Testis (tissue), 3 donors: Measurements from ENCODE around the gene TBC1D22A. TPM values are rescaled to one million over a fixed set of nuclear protein-coding genes. Genes with fewer than 3 reads are reported as not detected.

ENCODE experiments used
- DNase-seq: peaks from one replicate; pipeline ENCODE4 v3.0.0-alpha.2; 2019
- H3K27ac ChIP-seq, 2 donors: fragments of 200-600 bp; sonication (generic); one replicate each; pipeline ENCODE4 v1.5.1; 2019
- H3K27me3 ChIP-seq: fragments of 200-600 bp; sonication (generic); one replicate; pipeline ENCODE4 v1.5.1; 2019
- H3K36me3 ChIP-seq: fragments of 200-600 bp; sonication (generic); one replicate; pipeline ENCODE4 v1.5.1; 2017; ENCODE audit warnings: low read depth; ENCODE audit errors: missing control alignments
- H3K4me1 ChIP-seq: fragments of 200-600 bp; sonication (generic); one replicate; pipeline ENCODE4 v1.5.1; 2019
- H3K4me3 ChIP-seq, 2 donors: fragments of 200-600 bp; sonication (generic); one replicate each; pipeline ENCODE4 v1.5.1; 2017 to 2019
- H3K9me3 ChIP-seq: fragments of 200-600 bp; sonication (generic); one replicate; pipeline ENCODE4 v1.5.1; 2017
- CTCF ChIP-seq, 3 experiments: fragments of 450-650 bp in 2 of 3; fragments of 200-600 bp in 1 of 3; sonication (generic) in 1 of 3; IDR thresholded peaks; one replicate each; pipeline ENCODE4 v1.5.1; 2016 to 2019; ENCODE audit warnings: antibody characterized with exemption in 3 of 3, mild to moderate bottlenecking in 2 of 3, moderate library complexity in 1 of 3
- POLR2A ChIP-seq: fragments of 450-650 bp; IDR thresholded peaks from one replicate; pipeline ENCODE4 v1.6.1; 2017; ENCODE audit warnings: antibody characterized with exemption, mild to moderate bottlenecking, moderate library complexity
- WGBS, 2 donors: methylation state at CpG; one replicate each; pipeline ENCODE4 v1.1.5; 2018; 5-methylcytosine and 5-hydroxymethylcytosine counted together
- intact Hi-C: fragments of 100-400 bp; cut with DNase I; formaldehyde crosslinking; loops from one replicate; pipeline ENCODE4 v1.15.1; 2023; ENCODE audit warnings: low total_unique reads
- polyA plus RNA-seq: library from polyadenylated mRNA; stranded (reverse); fragments of 350-450 nt; fragmentation: Illumina TruSeq; extraction: RNeasy Lipid Tissue Mini Kit (QIAGEN cat#74804); gene quantifications from one replicate; pipeline ENCODE4 v1.2.3, GENCODE V29; 2014; ENCODE audit warnings: low read depth, low replicate concordance; ENCODE audit not compliant: insufficient read depth
- total RNA-seq, 2 donors: library from RNA; depleted of rRNA; stranded (reverse); fragments of >200 nt; gene quantifications; one replicate each; pipeline ENCODE4 v1.2.3, GENCODE V29; 2016

TBC1D22A gene
- total and polyA plus RNA-seq, 3 donors from 2014 or later: 16.6 to 32.8 (median 28.5) TPM

GRCh38 chr22:47213571-47214230 lies 451.3 kb downstream of the TBC1D22A start:
- intact Hi-C loops: no loop called here
- Histone ChIP-seq H3K4me3 (no peak overlapping the region), H3K9me3 (no peaks in the 10 kb centered on the region), H3K27me3 (no peaks in the 10 kb centered on the region), H3K36me3 (no peaks in the 10 kb centered on the region), H3K27ac (no peak overlapping the region), H3K4me1 (no peaks in the 10 kb centered on the region)
- peak; percentile 58 for DNase-seq
- peak; percentile 19 to 40 (median 37) for TF ChIP-seq CTCF (IDR thresholded peaks at IDR 0.05)
- no peak for TF ChIP-seq POLR2A
- WGBS, 2 donors: 68 to 77% methylated on average over 14 to 16 of the region's 16 CpGs

- 90 to 91% methylated on average over 5 of the region's 5 CpGs for WGBS, 2 donors
- intact Hi-C loops: no loop called here
Observed at GRCh38 chr22:47215851-47216250, 453.4 kb downstream of the TBC1D22A start.

GRCh38 chr22:47218671-47219070 lies 456.2 kb downstream of the TBC1D22A start:
- Histone ChIP-seq H3K27me3 (no peaks in the 10 kb centered on the region), H3K27ac (no peak overlapping the region), H3K9me3 (no peaks in the 10 kb centered on the region), H3K36me3 (no peaks in the 10 kb centered on the region), H3K4me1 (no peaks in the 10 kb centered on the region), H3K4me3 (no peak overlapping the region)
- 91 to 92% methylated on average over 15 of the region's 15 CpGs for WGBS, 2 donors
- DNase-seq: no peak
- no peak for TF ChIP-seq POLR2A
- no peak for TF ChIP-seq CTCF (IDR thresholded peaks at IDR 0.05)
- intact Hi-C loops: no loop called here

More at GRCh38 chr22:47215851-47216250, 453.4 kb downstream of the TBC1D22A start:
- H3K4me1 ChIP-seq: no peaks in the 10 kb centered on the region
- TF ChIP-seq POLR2A (no peak), CTCF (IDR thresholded peaks at IDR 0.05) (no peak)
- H3K4me3 ChIP-seq: no peak overlapping the region
- H3K27me3 ChIP-seq: no peaks in the 10 kb centered on the region
- no peak for DNase-seq
- no peaks in the 10 kb centered on the region for H3K36me3 ChIP-seq
- no peak overlapping the region for H3K27ac ChIP-seq
- no peaks in the 10 kb centered on the region for H3K9me3 ChIP-seq

- Histone ChIP-seq H3K27ac (no peak overlapping the region), H3K4me1 (no peaks in the 10 kb centered on the region), H3K4me3 (no peak overlapping the region), H3K36me3 (no peaks in the 10 kb centered on the region), H3K27me3 (no peaks in the 10 kb centered on the region), H3K9me3 (no peaks in the 10 kb centered on the region)
- 95 to 98% methylated on average over 6 to 10 of the region's 10 CpGs for WGBS, 2 donors
- peak; percentile 12 for DNase-seq
- intact Hi-C loops: no loop called here
- TF ChIP-seq POLR2A: no peak
- no peak for TF ChIP-seq CTCF (IDR thresholded peaks at IDR 0.05)
Observed at GRCh38 chr22:47219789-47220188, 457.3 kb downstream of the TBC1D22A start.

- intact Hi-C loops: no loop called here
- Histone ChIP-seq H3K27me3 (no peaks in the 10 kb centered on the region), H3K4me3 (no peak overlapping the region), H3K27ac (no peak overlapping the region), H3K36me3 (no peaks in the 10 kb centered on the region), H3K9me3 (no peaks in the 10 kb centered on the region), H3K4me1 (no peaks in the 10 kb centered on the region)
- WGBS, 2 donors: 79 to 82% methylated on average over 5 of the region's 5 CpGs
- TF ChIP-seq CTCF (IDR thresholded peaks at IDR 0.05) (no peak), POLR2A (no peak)
- no peak for DNase-seq
Observed at GRCh38 chr22:47220752-47221151, 458.3 kb downstream of the TBC1D22A start.
